Hypothalamus (tissue), 51 donors: ENCODE results near the gene RPL41.
A peak's percentile ranks its signal among the peaks of the same experiment; 100 is the strongest.
"Not testable (repeated sequence)": the region's sequence is repeated elsewhere in the genome, so short reads cannot be mapped to it uniquely, and the experiment has no call there.

Experiments
- DNase-seq, 51 donors: peaks; one replicate each; lab custom pipeline; 2025; lab: John Stamatoyannopoulos, UW

Gene RPL41

GRCh38 chr12:56116267-56117081 is at the start of gene RPL41:
RPL41 (plus strand) TSS chr12:56116633.
- peak; percentile 30 to 97 (median 87) for DNase-seq

- no peak for DNase-seq
Measured at GRCh38 chr12:56071648-56072047, 44.8 kb upstream of the RPL41 start.

GRCh38 chr12:56074396-56074795 is 42.0 kb upstream of the RPL41 start:
- DNase-seq, result no peak

GRCh38 chr12:56077966-56078365 is 38.5 kb upstream of the RPL41 start:
- not testable (repeated sequence) for DNase-seq

GRCh38 chr12:56078427-56078826 is 38.0 kb upstream of the RPL41 start:
- DNase-seq, result no peak

- peak in 50 of 51 donors; percentile 16 to 92 (median 72) for DNase-seq
Measured at GRCh38 chr12:56078931-56079722, 37.3 kb upstream of the RPL41 start.

GRCh38 chr12:56079723-56080555 is 36.5 kb upstream of the RPL41 start, which contains the start of gene ERBB3:
ERBB3 (plus strand) TSS chr12:56080165; CDS start chr12:56080301, 136 bp downstream.
- DNase-seq, result peak in 47 of 51 donors; percentile 10 to 87 (median 59)

- DNase-seq, result peak in 4 of 51 donors; percentile 8 to 44 (median 27)
Measured at GRCh38 chr12:56080556-56081138, 35.8 kb upstream of the RPL41 start.

- DNase-seq, result peak in 44 of 51 donors; percentile 2 to 74 (median 36)
Measured at GRCh38 chr12:56081393-56082347, 34.8 kb upstream of the RPL41 start.

- DNase-seq, result peak in 4 of 51 donors; percentile 24 to 48 (median 32)
Measured at GRCh38 chr12:56082382-56082781, 34.1 kb upstream of the RPL41 start.

- peak in 48 of 51 donors; percentile 5 to 94 (median 74) for DNase-seq
Measured at GRCh38 chr12:56082967-56083366, 33.5 kb upstream of the RPL41 start.

- DNase-seq, result peak in 2 of 51 donors; percentile 14 to 15
Measured at GRCh38 chr12:56084958-56085543, 31.4 kb upstream of the RPL41 start.

- no peak for DNase-seq
Measured at GRCh38 chr12:56086096-56086495, 30.3 kb upstream of the RPL41 start.

- no peak for DNase-seq
Measured at GRCh38 chr12:56086608-56087007, 29.8 kb upstream of the RPL41 start.

- DNase-seq, result peak in 10 of 51 donors; percentile 2 to 19 (median 7)
Measured at GRCh38 chr12:56087220-56087619, 29.2 kb upstream of the RPL41 start.

- DNase-seq, result no peak
Measured at GRCh38 chr12:56097738-56098137, 18.7 kb upstream of the RPL41 start.

- no peak for DNase-seq
Measured at GRCh38 chr12:56098592-56098991, 17.8 kb upstream of the RPL41 start.

GRCh38 chr12:56099787-56100186 is 16.6 kb upstream of the RPL41 start:
- DNase-seq, result no peak

- no peak for DNase-seq
Measured at GRCh38 chr12:56101045-56101444, 15.4 kb upstream of the RPL41 start.
